Liver (tissue), 9 donors: Measurements from ENCODE around the gene DCAF5. TPM values are rescaled to one million over a fixed set of nuclear protein-coding genes. Genes with fewer than 3 reads are reported as not detected.

ENCODE experiments used
- DNase-seq: peaks from one replicate; pipeline ENCODE4 v3.0.0-alpha.2; 2017; ENCODE audit warnings: low spot score
- H3K27ac ChIP-seq, 2 donors: one replicate each; pipeline ENCODE4 v1.7.0; 2013; ENCODE audit warnings: inconsistent platforms in 2 of 2, low read length in 2 of 2, control low read depth in 1 of 2, low read depth in 1 of 2, mild to moderate bottlenecking in 1 of 2
- H3K27me3 ChIP-seq, 4 donors: one replicate each; pipeline versions ENCODE4 v1.6.1 to v1.7.0; 2013; ENCODE audit warnings: low read length in 3 of 4, inconsistent platforms in 1 of 4, mild to moderate bottlenecking in 1 of 4, moderate library complexity in 1 of 4; ENCODE audit not compliant: control insufficient read depth in 4 of 4, insufficient read depth in 4 of 4
- H3K36me3 ChIP-seq, 4 donors: one replicate each; pipeline versions ENCODE4 v1.6.1 to v1.7.0; 2013; ENCODE audit warnings: low read length in 3 of 4, mild to moderate bottlenecking in 3 of 4, low read depth in 1 of 4, moderate library complexity in 1 of 4; ENCODE audit not compliant: control insufficient read depth in 4 of 4, insufficient read depth in 3 of 4
- H3K4me1 ChIP-seq, 4 donors: one replicate each; pipeline versions ENCODE4 v1.6.1 to v1.7.0; 2013; ENCODE audit warnings: low read length in 3 of 4, mild to moderate bottlenecking in 3 of 4, moderate library complexity in 1 of 4; ENCODE audit not compliant: control insufficient read depth in 4 of 4, insufficient read depth in 4 of 4
- H3K4me3 ChIP-seq, 3 donors: one replicate each; pipeline versions ENCODE4 v1.6.1 to v1.7.0; 2013; ENCODE audit warnings: low read length in 3 of 3, control low read depth in 1 of 3, low read depth in 1 of 3, mild to moderate bottlenecking in 1 of 3
- H3K9ac ChIP-seq, 2 donors: one replicate each; pipeline ENCODE4 v1.7.0; 2013; ENCODE audit warnings: low read length in 2 of 2, mild to moderate bottlenecking in 2 of 2, moderate library complexity in 2 of 2, control low read depth in 1 of 2, low read depth in 1 of 2
- H3K9me3 ChIP-seq, 4 donors: one replicate each; pipeline versions ENCODE4 v1.6.1 to v1.7.0; 2013; ENCODE audit warnings: low read length in 3 of 4; ENCODE audit not compliant: control insufficient read depth in 4 of 4
- EGR1 ChIP-seq, 2 donors: IDR thresholded peaks; 2 replicates each; pipeline ENCODE4 v1.6.1; 2016 to 2018; ENCODE audit warnings: antibody characterized with exemption in 2 of 2, low read depth in 2 of 2
- FOXA1 ChIP-seq: IDR thresholded peaks from 2 replicates; pipeline ENCODE4 v1.6.1; 2016; ENCODE audit warnings: antibody characterized with exemption
- FOXA2 ChIP-seq: IDR thresholded peaks from 2 replicates; pipeline ENCODE4 v1.6.1; 2016; ENCODE audit warnings: antibody characterized with exemption
- GABPA ChIP-seq, 2 donors: IDR thresholded peaks in 1 of 2; conservative IDR thresholded peaks in 1 of 2; 2 replicates each; pipeline ENCODE4 v1.6.1; 2016; ENCODE audit warnings: antibody characterized with exemption in 2 of 2, mild to moderate bottlenecking in 1 of 2, moderate library complexity in 1 of 2
- HNF4A ChIP-seq, 2 donors: conservative IDR thresholded peaks; 2 replicates each; pipeline ENCODE4 v1.6.1; 2016; ENCODE audit warnings: antibody characterized with exemption in 2 of 2, mild to moderate bottlenecking in 2 of 2
- HNF4G ChIP-seq: IDR thresholded peaks from 2 replicates; pipeline ENCODE4 v1.6.1; 2016; ENCODE audit warnings: antibody characterized with exemption
- JUND ChIP-seq, 2 donors: IDR thresholded peaks; 2 replicates each; pipeline ENCODE4 v1.6.1; 2016; ENCODE audit warnings: antibody characterized with exemption in 2 of 2
- NR2F2 ChIP-seq: IDR thresholded peaks from 2 replicates; pipeline ENCODE4 v1.6.1; 2016; ENCODE audit warnings: antibody characterized with exemption
- RAD21 ChIP-seq, 2 donors: IDR thresholded peaks; 2 replicates each; pipeline ENCODE4 v1.6.1; 2016; ENCODE audit warnings: antibody characterized with exemption in 2 of 2, mild to moderate bottlenecking in 2 of 2
- RXRA ChIP-seq, 2 donors: IDR thresholded peaks; 2 replicates each; pipeline ENCODE4 v1.6.1; 2017 to 2018; ENCODE audit warnings: antibody characterized with exemption in 2 of 2, mild to moderate bottlenecking in 1 of 2
- SP1 ChIP-seq: IDR thresholded peaks from 2 replicates; pipeline ENCODE4 v1.6.1; 2018; ENCODE audit warnings: antibody characterized with exemption, mild to moderate bottlenecking
- TAF1 ChIP-seq: conservative IDR thresholded peaks from 2 replicates; pipeline ENCODE4 v1.6.1; 2016; ENCODE audit warnings: antibody characterized with exemption, mild to moderate bottlenecking
- YY1 ChIP-seq: IDR thresholded peaks from 2 replicates; pipeline ENCODE4 v1.6.1; 2016; ENCODE audit warnings: antibody characterized with exemption, mild to moderate bottlenecking
- WGBS: extraction: QIAGEN DNeasy Blood & Tissue Kit; methylation state at CpG from one replicate; pipeline ENCODE4 v1.1.7; 2013; 5-methylcytosine and 5-hydroxymethylcytosine counted together
- polyA plus RNA-seq, 2 donors: library from polyadenylated mRNA; stranded (reverse) in 1 of 2; unstranded in 1 of 2; fragments of 200-250 nt in 1 of 2; fragments of >200 nt in 1 of 2; fragmentation: Nextera tagmentation in 1 of 2; extraction: Ambion mirVana in 1 of 2; gene quantifications; one replicate each; pipeline versions ENCODE4 v1.2.1 to v1.2.3, GENCODE V29; 2013 to 2015
- total RNA-seq, 2 donors: library from RNA; depleted of rRNA; stranded (reverse); fragments of >200 nt; gene quantifications; one replicate each; pipeline ENCODE4 v1.2.3, GENCODE V29; 2014
- TF ChIP-seq, protein P1 (sequence below): fragments of 150-350 bp; IDR thresholded peaks from 2 replicates; pipeline ENCODE4 v1.5.1; 2017; ENCODE audit warnings: improper control_type of control experiment, low read depth, low read length; ENCODE audit not compliant: missing input control
- TF ChIP-seq, protein P2 (sequence below): IDR thresholded peaks from 2 replicates; pipeline ENCODE4 v1.6.1; 2016; ENCODE audit warnings: antibody characterized with exemption
- TF ChIP-seq, protein P3 (sequence below): IDR thresholded peaks from 2 replicates; pipeline ENCODE4 v1.6.1; 2016; ENCODE audit warnings: antibody characterized with exemption, mild to moderate bottlenecking
- TF ChIP-seq, protein P4 (sequence below): IDR thresholded peaks from 2 replicates; pipeline ENCODE4 v1.6.1; 2016; ENCODE audit warnings: antibody characterized with exemption
- TF ChIP-seq, protein P5 (sequence below): IDR thresholded peaks from 2 replicates; pipeline ENCODE4 v1.6.1; 2016; ENCODE audit warnings: antibody characterized with exemption
- donor health status: healthy.
- donor health status: healthy.
- donor health status: healthy.
- donor health status: healthy.
- donor health status: healthy.

Gene DCAF5
- total and polyA plus RNA-seq, 4 donors: 12.9 to 18.1 (median 14.5) TPM

DNA sequence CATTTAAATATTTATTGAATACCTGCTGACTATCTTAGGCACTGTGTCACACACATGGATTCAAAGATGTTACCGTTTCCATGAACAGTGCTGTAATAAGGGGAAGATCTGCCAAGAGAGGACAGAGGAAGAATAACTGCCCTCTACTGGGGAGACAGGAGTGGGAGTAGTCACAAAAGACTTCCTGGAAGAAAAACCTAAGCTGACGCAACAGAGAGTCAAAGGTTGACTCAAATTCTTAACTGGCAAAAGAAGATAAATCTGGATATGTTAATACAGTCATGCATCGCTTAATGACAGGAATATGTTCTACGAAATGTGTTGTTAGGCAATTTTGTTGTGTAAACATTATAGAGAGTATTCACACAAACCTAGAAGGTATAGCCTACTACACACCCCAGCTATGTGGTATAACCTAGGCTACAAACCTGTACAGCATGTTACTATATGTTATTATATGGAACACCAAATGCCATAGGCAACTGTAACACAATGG lies 51.5 kb downstream of the DCAF5 start:
- Histone ChIP-seq H3K9ac (no peak overlapping the region), H3K4me3 (no peak overlapping the region), H3K4me1 (peaks cover 0 to 7% (median 2%) of the 10 kb centered on the region in 4 donors), H3K9me3 (no peaks in the 10 kb centered on the region), H3K27ac (no peak overlapping the region), H3K36me3 (peaks cover 3 to 13% (median 5%) of the 10 kb centered on the region in 4 donors), H3K27me3 (no peaks in the 10 kb centered on the region)
- TF ChIP-seq EGR1 (IDR thresholded peaks at IDR 0.05; ENCODE audit: low read depth in 2 of 2) (no peak), HNF4A (conservative IDR thresholded peaks at IDR 0.05) (peak; percentile 38 to 59), FOXA1 (no peak), TAF1 (no peak), RXRA (IDR thresholded peaks at IDR 0.05) (no peak), JUND (IDR thresholded peaks at IDR 0.05) (peak in 1 of 2 donors; percentile 42), SP1 (no peak), NR2F2 (peak; percentile 82), FOXA2 (no peak), HNF4G (no peak), RAD21 (IDR thresholded peaks at IDR 0.05) (peak; percentile 75 to 82), GABPA (IDR thresholded peaks at IDR 0.05 in 1 of 2, conservative IDR thresholded peaks at IDR 0.05 in 1 of 2) (no peak), YY1 (no peak)
- TF ChIP-seq, protein P1, sequence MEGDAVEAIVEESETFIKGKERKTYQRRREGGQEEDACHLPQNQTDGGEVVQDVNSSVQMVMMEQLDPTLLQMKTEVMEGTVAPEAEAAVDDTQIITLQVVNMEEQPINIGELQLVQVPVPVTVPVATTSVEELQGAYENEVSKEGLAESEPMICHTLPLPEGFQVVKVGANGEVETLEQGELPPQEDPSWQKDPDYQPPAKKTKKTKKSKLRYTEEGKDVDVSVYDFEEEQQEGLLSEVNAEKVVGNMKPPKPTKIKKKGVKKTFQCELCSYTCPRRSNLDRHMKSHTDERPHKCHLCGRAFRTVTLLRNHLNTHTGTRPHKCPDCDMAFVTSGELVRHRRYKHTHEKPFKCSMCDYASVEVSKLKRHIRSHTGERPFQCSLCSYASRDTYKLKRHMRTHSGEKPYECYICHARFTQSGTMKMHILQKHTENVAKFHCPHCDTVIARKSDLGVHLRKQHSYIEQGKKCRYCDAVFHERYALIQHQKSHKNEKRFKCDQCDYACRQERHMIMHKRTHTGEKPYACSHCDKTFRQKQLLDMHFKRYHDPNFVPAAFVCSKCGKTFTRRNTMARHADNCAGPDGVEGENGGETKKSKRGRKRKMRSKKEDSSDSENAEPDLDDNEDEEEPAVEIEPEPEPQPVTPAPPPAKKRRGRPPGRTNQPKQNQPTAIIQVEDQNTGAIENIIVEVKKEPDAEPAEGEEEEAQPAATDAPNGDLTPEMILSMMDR: peak; percentile 45
- TF ChIP-seq, protein P2, sequence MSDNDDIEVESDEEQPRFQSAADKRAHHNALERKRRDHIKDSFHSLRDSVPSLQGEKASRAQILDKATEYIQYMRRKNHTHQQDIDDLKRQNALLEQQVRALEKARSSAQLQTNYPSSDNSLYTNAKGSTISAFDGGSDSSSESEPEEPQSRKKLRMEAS: no peak
- TF ChIP-seq, protein P3, sequence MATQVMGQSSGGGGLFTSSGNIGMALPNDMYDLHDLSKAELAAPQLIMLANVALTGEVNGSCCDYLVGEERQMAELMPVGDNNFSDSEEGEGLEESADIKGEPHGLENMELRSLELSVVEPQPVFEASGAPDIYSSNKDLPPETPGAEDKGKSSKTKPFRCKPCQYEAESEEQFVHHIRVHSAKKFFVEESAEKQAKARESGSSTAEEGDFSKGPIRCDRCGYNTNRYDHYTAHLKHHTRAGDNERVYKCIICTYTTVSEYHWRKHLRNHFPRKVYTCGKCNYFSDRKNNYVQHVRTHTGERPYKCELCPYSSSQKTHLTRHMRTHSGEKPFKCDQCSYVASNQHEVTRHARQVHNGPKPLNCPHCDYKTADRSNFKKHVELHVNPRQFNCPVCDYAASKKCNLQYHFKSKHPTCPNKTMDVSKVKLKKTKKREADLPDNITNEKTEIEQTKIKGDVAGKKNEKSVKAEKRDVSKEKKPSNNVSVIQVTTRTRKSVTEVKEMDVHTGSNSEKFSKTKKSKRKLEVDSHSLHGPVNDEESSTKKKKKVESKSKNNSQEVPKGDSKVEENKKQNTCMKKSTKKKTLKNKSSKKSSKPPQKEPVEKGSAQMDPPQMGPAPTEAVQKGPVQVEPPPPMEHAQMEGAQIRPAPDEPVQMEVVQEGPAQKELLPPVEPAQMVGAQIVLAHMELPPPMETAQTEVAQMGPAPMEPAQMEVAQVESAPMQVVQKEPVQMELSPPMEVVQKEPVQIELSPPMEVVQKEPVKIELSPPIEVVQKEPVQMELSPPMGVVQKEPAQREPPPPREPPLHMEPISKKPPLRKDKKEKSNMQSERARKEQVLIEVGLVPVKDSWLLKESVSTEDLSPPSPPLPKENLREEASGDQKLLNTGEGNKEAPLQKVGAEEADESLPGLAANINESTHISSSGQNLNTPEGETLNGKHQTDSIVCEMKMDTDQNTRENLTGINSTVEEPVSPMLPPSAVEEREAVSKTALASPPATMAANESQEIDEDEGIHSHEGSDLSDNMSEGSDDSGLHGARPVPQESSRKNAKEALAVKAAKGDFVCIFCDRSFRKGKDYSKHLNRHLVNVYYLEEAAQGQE: no peak
- TF ChIP-seq, protein P4, sequence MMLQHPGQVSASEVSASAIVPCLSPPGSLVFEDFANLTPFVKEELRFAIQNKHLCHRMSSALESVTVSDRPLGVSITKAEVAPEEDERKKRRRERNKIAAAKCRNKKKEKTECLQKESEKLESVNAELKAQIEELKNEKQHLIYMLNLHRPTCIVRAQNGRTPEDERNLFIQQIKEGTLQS: no peak
- TF ChIP-seq, protein P5, sequence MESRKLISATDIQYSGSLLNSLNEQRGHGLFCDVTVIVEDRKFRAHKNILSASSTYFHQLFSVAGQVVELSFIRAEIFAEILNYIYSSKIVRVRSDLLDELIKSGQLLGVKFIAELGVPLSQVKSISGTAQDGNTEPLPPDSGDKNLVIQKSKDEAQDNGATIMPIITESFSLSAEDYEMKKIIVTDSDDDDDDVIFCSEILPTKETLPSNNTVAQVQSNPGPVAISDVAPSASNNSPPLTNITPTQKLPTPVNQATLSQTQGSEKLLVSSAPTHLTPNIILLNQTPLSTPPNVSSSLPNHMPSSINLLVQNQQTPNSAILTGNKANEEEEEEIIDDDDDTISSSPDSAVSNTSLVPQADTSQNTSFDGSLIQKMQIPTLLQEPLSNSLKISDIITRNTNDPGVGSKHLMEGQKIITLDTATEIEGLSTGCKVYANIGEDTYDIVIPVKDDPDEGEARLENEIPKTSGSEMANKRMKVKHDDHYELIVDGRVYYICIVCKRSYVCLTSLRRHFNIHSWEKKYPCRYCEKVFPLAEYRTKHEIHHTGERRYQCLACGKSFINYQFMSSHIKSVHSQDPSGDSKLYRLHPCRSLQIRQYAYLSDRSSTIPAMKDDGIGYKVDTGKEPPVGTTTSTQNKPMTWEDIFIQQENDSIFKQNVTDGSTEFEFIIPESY: no peak
- 31% methylated on average over 4 of the region's 4 CpGs for WGBS
- DNase-seq: no peak
